ENCODE measurements around the gene OTUB2.

DNA sequence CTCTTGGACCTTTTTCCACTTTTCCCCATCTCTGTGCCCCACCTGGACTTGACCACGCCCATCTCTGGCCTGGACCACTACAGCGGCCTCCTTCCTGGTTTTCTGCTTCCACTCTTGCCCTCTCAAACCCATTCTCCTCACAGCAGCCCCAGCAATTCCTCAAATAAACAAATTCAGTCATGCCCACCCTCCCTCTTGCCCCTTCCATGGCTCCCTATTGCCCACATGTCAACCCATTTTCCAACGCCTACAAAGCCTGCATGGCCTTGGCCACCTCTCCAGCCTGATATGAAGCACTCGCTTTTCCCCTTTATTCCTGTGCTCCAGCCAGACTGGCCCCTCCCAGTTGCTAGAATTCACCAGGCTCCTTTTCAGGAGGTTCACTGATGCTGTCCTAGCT lies 5.9 kb upstream of the OTUB2 start:
- TF ChIP-seq CTCF (IDR thresholded peaks at IDR 0.05) (no peak), POLR2A (IDR thresholded peaks at IDR 0.05) (no peak)

All from esophagus squamous epithelium (tissue), 4 donors.